PC-3 (cell line): ENCODE measurements around the gene L1CAM.

ENCODE experiments used
- CTCF ChIP-seq: fragments of 300-600 bp; sonication (generic); conservative IDR thresholded peaks from 2 replicates; pipeline ENCODE4 v1.5.1; 2017; ENCODE audit warnings: antibody characterized with exemption, low read depth, mild to moderate bottlenecking, low read length
- EZH2 ChIP-seq: fragments of 300-600 bp; sonication (generic); IDR thresholded peaks from one replicate; pipeline ENCODE4 v1.6.1; 2017; ENCODE audit warnings: antibody characterized with exemption, mild to moderate bottlenecking, low read length; ENCODE audit not compliant: unreplicated experiment
- EZH2phosphoT487 ChIP-seq: fragments of 300-600 bp; sonication (generic); IDR thresholded peaks from 2 replicates; pipeline ENCODE4 v1.6.1; 2018; ENCODE audit warnings: mild to moderate bottlenecking, antibody characterized with exemption, low read length, borderline replicate concordance

GRCh38 chrX:153830640-153831428 is 55.1 kb downstream of the L1CAM start:
- TF ChIP-seq CTCF (no peak), EZH2phosphoT487 (no peak), EZH2 (no peak)
